ENCODE measurements around the gene MS4A7.

DNA sequence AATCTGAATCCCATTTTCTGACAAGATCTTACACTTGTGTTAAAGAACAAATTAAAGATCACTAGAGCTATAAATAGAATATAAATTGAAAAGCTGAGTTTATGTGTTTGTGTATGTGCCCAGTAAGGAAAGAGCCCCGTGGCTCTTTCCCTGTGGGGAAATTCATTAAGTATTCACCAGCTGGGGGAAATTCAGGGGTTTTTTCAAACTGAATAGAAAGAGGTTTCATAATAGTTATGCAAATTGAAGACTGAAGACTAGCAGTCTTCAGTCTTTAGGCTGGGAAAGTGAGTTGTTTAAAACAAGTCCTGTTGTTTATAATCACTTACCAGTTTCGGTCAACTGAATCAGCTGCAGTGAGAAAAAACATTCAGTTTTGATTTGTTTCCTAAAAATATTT is 11.3 kb upstream of the MS4A7 start:
- no peak for TF ChIP-seq CEBPB (IDR thresholded peaks at IDR 0.05)
- TF ChIP-seq, protein P1, sequence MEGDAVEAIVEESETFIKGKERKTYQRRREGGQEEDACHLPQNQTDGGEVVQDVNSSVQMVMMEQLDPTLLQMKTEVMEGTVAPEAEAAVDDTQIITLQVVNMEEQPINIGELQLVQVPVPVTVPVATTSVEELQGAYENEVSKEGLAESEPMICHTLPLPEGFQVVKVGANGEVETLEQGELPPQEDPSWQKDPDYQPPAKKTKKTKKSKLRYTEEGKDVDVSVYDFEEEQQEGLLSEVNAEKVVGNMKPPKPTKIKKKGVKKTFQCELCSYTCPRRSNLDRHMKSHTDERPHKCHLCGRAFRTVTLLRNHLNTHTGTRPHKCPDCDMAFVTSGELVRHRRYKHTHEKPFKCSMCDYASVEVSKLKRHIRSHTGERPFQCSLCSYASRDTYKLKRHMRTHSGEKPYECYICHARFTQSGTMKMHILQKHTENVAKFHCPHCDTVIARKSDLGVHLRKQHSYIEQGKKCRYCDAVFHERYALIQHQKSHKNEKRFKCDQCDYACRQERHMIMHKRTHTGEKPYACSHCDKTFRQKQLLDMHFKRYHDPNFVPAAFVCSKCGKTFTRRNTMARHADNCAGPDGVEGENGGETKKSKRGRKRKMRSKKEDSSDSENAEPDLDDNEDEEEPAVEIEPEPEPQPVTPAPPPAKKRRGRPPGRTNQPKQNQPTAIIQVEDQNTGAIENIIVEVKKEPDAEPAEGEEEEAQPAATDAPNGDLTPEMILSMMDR (IDR thresholded peaks at IDR 0.05): no peak
